Adrenal gland (tissue), 12 donors: ENCODE data around the gene CEP63. TPM values are rescaled to one million over a fixed set of nuclear protein-coding genes. Genes with fewer than 3 reads are reported as not detected.
A peak's percentile ranks its signal among the peaks of the same experiment; 100 is the strongest.

Experiments
- DNase-seq, 7 donors: peaks; one replicate each; pipeline ENCODE4 v3.0.0-alpha.2; 2019 to 2020
- H3K27ac ChIP-seq, 5 donors: fragments of 200-600 bp; sonication (generic) in 4 of 5; 1 replicate in 3 of 5; 2 replicates in 2 of 5; pipeline versions ENCODE4 v1.5.1 to v1.8.0; 2016 to 2020; ENCODE audit warnings: mild to moderate bottlenecking in 1 of 5
- H3K27me3 ChIP-seq: fragments of 200-600 bp; 2 replicates; pipeline ENCODE4 v1.8.0; 2021
- H3K36me3 ChIP-seq, 2 donors: fragments of 200-600 bp; replicated peaks in 1 of 2; 1 replicate in 1 of 2; 2 replicates in 1 of 2; pipeline versions ENCODE4 v1.5.1 to v1.8.0; 2018 to 2022
- H3K4me1 ChIP-seq, 2 donors: fragments of 200-600 bp; replicated peaks in 1 of 2; 1 replicate in 1 of 2; 2 replicates in 1 of 2; pipeline versions ENCODE4 v1.5.1 to v1.8.0; 2018 to 2021
- H3K4me3 ChIP-seq, 4 donors: fragments of 200-600 bp; sonication (generic) in 3 of 4; one replicate each; pipeline ENCODE4 v1.5.1; 2016 to 2018
- H3K9me3 ChIP-seq, 3 donors: fragments of 200-600 bp; sonication (generic) in 1 of 3; replicated peaks in 1 of 3; 1 replicate in 2 of 3; 2 replicates in 1 of 3; pipeline versions ENCODE4 v1.5.1 to v1.8.0; 2016 to 2021
- POLR2A ChIP-seq, 2 donors: fragments of 450-650 bp; IDR thresholded peaks; one replicate each; pipeline ENCODE4 v1.6.1; 2017; ENCODE audit warnings: antibody characterized with exemption in 2 of 2, mild to moderate bottlenecking in 2 of 2, moderate library complexity in 1 of 2
- WGBS, 4 donors: extraction: QIAGEN DNeasy Blood & Tissue Kit in 2 of 4; methylation state at CpG; one replicate each; pipeline versions ENCODE4 v1.1.5 to v1.1.7; 2013 to 2017; 5-methylcytosine and 5-hydroxymethylcytosine counted together
- intact Hi-C, 2 donors: fragments of 100-400 bp; cut with DNase I; formaldehyde crosslinking; loops; one replicate each; pipeline versions ENCODE4 v1.14.1 to v1.15.0; 2022 to 2023
- polyA plus RNA-seq, 3 donors: library from polyadenylated mRNA; stranded (reverse); fragments of 200-250 nt in 2 of 3; fragments of 350-450 nt in 1 of 3; fragmentation: Illumina TruSeq in 1 of 3; extraction: RNeasy Lipid Tissue Mini Kit (QIAGEN cat#74804) in 1 of 3; gene quantifications; one replicate each; pipeline ENCODE4 v1.2.3, GENCODE V29; 2013 to 2014
- total RNA-seq, 9 donors: library from RNA; depleted of rRNA in 4 of 9; stranded (reverse); fragments of >200 nt in 4 of 9; fragments of 120-200 nt in 1 of 9; fragmentation: NEBNext Ultra II Directional in 1 of 9; extraction: Animal tissue kit (Norgen Biotek cat#: 25700) in 1 of 9; gene quantifications; one replicate each; pipeline versions ENCODE4 v1.1.0 to v1.2.4, GENCODE V29; 2013 to 2023
- TF ChIP-seq, protein P1 (sequence below), 6 experiments: fragments of 450-650 bp in 4 of 6; fragments of 200-600 bp in 2 of 6; sonication (generic) in 1 of 6; IDR thresholded peaks; 1 replicate in 5 of 6; 2 replicates in 1 of 6; pipeline versions ENCODE4 v1.5.1 to v1.8.0; 2016 to 2021; ENCODE audit warnings: antibody characterized with exemption in 6 of 6, mild to moderate bottlenecking in 2 of 6, moderate library complexity in 1 of 6
- donor health status: healthy with polysubstance abuse.
- donor health status: Bipolar disorder and iron deficiency.
- donor health status: DM: yes; HTN: yes; CAD: no.
- donor health status: DM: no; HTN: no; CAD: no.
- donor health status: DM: no; HTN: no; CAD: no.
- donor health status: DM: yes; HTN: yes; CAD: no.

The CEP63 gene
- total and polyA plus RNA-seq, 12 donors = 8.8 to 43.7 (median 19.8) TPM

DNA sequence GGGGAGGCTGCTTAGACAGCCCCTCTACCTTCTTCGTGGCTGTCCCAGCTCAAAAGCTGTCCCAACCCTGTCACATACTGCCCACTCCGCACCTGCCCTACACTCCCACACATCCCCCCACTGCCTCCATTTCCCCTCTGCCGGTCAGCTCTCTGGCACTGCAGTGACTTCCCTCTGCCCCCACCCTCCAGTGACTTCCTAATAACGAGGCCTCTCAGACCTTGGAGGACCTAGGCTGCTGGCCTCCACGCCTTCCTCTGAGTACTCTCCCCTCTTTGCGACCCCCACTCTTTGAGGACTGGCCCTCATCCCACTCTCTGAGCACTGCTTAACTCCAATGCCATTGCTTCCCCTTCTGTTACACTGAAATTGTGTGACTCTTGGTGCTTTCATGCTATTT, 119.7 kb downstream of the CEP63 start:
- H3K36me3 ChIP-seq = no peaks in the 10 kb centered on the region
- WGBS, 4 donors = 77 to 82% (median 79%) methylated on average over 6 of the region's 6 CpGs
- intact Hi-C loops = loop anchor here in 1 of 2 donors (10.0 kb wide), 2 partner anchors 149 to 889 kb away; no protein-coding TSS in a partner anchor
- peaks cover 0 to 35% of the 10 kb centered on the region in 2 donors for H3K4me1 ChIP-seq
- no peaks in the 10 kb centered on the region for H3K9me3 ChIP-seq
- TF ChIP-seq POLR2A (IDR thresholded peaks at IDR 0.05) = no peak
- TF ChIP-seq, protein P1, sequence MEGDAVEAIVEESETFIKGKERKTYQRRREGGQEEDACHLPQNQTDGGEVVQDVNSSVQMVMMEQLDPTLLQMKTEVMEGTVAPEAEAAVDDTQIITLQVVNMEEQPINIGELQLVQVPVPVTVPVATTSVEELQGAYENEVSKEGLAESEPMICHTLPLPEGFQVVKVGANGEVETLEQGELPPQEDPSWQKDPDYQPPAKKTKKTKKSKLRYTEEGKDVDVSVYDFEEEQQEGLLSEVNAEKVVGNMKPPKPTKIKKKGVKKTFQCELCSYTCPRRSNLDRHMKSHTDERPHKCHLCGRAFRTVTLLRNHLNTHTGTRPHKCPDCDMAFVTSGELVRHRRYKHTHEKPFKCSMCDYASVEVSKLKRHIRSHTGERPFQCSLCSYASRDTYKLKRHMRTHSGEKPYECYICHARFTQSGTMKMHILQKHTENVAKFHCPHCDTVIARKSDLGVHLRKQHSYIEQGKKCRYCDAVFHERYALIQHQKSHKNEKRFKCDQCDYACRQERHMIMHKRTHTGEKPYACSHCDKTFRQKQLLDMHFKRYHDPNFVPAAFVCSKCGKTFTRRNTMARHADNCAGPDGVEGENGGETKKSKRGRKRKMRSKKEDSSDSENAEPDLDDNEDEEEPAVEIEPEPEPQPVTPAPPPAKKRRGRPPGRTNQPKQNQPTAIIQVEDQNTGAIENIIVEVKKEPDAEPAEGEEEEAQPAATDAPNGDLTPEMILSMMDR (IDR thresholded peaks at IDR 0.05) = no peak
- peak in 1 of 7 donors; percentile 46 for DNase-seq
- H3K27ac ChIP-seq = no peak overlapping the region
- no peaks in the 10 kb centered on the region for H3K27me3 ChIP-seq
- no peak overlapping the region for H3K4me3 ChIP-seq

DNA sequence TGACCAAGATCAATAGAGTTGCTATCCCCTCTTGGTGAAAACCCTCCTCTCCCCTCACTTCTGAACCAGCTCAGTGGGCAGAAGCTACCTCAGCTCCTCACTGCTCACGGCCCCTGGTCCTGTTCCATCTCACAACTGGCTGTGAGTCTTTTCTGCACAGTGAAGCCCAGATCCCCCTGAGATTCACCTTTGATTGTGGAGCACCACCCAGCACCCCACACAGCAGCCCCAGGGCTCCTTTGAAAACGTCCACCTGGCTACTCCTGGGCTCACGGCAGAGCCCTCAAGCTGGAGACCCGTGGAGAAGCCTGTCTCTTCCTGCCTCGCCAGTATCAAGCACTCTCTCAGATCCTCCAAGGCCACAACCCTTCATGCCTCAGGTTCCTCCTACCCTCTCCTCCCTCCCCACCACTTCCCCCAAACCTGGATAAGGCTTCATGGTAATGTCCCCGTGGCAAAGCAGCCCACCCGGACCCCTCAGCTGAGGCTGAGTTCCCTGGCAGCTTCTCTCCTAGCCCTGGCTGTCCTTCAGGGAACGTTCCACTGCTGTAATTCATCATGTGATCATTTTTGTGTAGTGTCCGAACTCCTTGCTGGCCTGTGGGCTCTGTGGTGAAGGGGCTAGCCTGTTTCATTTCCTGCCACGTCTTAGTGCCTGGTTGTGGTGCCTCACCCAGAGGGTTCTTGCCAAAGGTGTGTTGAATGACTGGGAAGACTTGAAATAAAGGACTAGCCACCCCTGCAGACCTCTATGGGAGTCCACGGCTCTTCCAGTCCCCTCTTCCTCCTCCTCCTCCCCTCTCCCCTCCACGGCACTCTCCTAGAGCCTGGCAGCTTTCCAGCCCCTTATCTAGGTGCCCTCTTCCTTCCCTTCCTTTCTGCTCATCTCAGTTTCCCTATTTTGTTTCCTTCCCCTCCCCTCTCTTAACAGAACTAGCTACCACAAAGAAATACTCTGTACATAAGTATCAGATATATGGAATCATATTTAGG, 120.5 kb downstream of the CEP63 start:
- DNase-seq = peak in 1 of 7 donors; percentile 45
- Histone ChIP-seq H3K36me3 (no peaks in the 10 kb centered on the region), H3K4me1 (peaks cover 0 to 27% of the 10 kb centered on the region in 2 donors), H3K27me3 (no peaks in the 10 kb centered on the region), H3K27ac (peak overlapping the region in 1 of 5 donors; percentile 63), H3K4me3 (no peak overlapping the region), H3K9me3 (no peaks in the 10 kb centered on the region)
- no peak for TF ChIP-seq POLR2A (IDR thresholded peaks at IDR 0.05)
- TF ChIP-seq, protein P1 (IDR thresholded peaks at IDR 0.05) = no peak
- 42 to 56% (median 47%) methylated on average over 10 to 12 of the region's 12 CpGs for WGBS, 4 donors
- intact Hi-C loops = loop anchor here in 1 of 2 donors (10.0 kb wide), 2 partner anchors 148 to 888 kb away; no protein-coding TSS in a partner anchor

DNA sequence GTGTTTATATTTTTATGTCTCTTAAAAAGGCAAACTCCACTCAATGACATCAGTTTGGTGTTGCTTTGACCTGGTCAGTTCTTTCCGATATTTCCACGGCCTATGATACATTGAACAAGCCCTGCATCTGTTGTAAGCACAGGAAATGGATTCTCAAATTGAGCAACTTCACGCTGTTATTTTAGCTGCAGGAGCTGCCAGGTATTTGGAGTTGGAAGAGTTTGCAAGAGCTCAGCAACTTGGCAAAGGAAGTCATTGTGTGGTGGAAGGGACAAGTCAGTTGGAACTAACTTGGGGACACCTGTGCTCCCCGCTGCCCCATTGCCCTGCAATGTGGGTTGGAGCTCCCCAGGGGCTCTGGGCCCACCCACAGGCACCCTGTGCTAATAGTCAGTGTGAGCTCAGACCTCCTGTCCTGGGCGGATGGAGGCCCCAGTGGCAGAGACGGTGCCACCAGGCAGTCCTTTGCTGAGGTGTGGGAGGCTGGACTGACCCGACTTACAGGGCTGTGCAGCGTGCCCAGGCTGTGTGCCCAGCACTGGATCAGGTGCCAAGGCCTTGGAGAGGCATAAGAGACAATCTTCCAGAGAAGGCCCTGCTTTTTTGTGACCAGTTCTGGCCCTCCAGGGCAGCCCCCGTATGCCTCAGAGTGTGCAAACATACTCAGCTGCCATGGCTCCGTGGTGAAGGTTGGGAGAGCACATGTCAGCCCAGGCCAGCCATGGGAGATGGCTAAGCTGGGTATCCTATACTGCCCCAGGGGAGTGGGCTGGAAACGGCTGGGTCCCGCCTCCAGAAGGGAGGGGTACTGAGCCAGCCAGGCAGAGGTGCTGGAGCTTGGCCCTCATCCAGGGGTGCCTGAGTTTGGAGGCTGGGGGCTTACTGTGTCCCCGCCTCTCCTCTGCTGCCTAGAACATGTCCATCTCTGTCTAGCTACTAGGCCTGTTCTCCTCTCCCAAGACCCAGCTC, 121.5 kb downstream of the CEP63 start:
- Histone ChIP-seq H3K27me3 (no peaks in the 10 kb centered on the region), H3K27ac (no peak overlapping the region), H3K36me3 (no peaks in the 10 kb centered on the region), H3K9me3 (no peaks in the 10 kb centered on the region), H3K4me1 (peaks cover 0 to 18% of the 10 kb centered on the region in 2 donors), H3K4me3 (no peak overlapping the region)
- WGBS, 4 donors = 54 to 81% (median 73%) methylated on average over 3 to 13 of the region's 13 CpGs
- DNase-seq = peak in 1 of 7 donors; percentile 50
- TF ChIP-seq, protein P1 (IDR thresholded peaks at IDR 0.05) = no peak
- no peak for TF ChIP-seq POLR2A (IDR thresholded peaks at IDR 0.05)
- intact Hi-C loops = loop anchor here in 1 of 2 donors (10.0 kb wide), 2 partner anchors 147 to 887 kb away; no protein-coding TSS in a partner anchor
